Neural progenitor cell (in vitro differentiated cells): ENCODE measurements around the gene PRM2. TPM values are rescaled to one million over a fixed set of nuclear protein-coding genes. Genes with fewer than 3 reads are reported as not detected.

Experiments
- DNase-seq: peaks from one replicate; pipeline ENCODE4 v3.0.0-alpha.2; 2016; ENCODE audit warnings: low spot score
- H2AFZ ChIP-seq: fragments of 200-600 bp; sonication (generic); replicated peaks from 2 replicates; pipeline ENCODE4 v1.6.1; 2016; ENCODE audit warnings: antibody characterized with exemption
- H3F3A ChIP-seq: fragments of 200-600 bp; sonication (generic); 2 replicates; pipeline ENCODE4 v1.6.1; 2016; ENCODE audit warnings: antibody characterized with exemption, low read depth
- H3K27ac ChIP-seq: fragments of 200-600 bp; sonication (generic); 2 replicates; pipeline ENCODE4 v1.5.1; 2016; ENCODE audit warnings: mild to moderate bottlenecking
- H3K27me3 ChIP-seq: fragments of 200-600 bp; sonication (generic); 2 replicates; pipeline ENCODE4 v1.6.1; 2016; ENCODE audit warnings: mild to moderate bottlenecking, moderate library complexity
- H3K36me3 ChIP-seq: fragments of 200-600 bp; sonication (generic); 2 replicates; pipeline ENCODE4 v1.5.1; 2016
- H3K4me1 ChIP-seq: fragments of 200-600 bp; sonication (generic); 2 replicates; pipeline ENCODE4 v1.6.1; 2016; ENCODE audit warnings: mixed run types
- H3K4me2 ChIP-seq: fragments of 200-600 bp; sonication (generic); 2 replicates; pipeline ENCODE4 v1.6.1; 2016
- H3K4me3 ChIP-seq: fragments of 200-600 bp; sonication (generic); 2 replicates; pipeline ENCODE4 v1.5.1; 2016
- H3K79me2 ChIP-seq: fragments of 200-600 bp; sonication (generic); 2 replicates; pipeline ENCODE4 v1.6.1; 2016; ENCODE audit warnings: low read depth
- H3K9ac ChIP-seq: fragments of 200-600 bp; sonication (generic); 2 replicates; pipeline ENCODE4 v1.6.1; 2016
- H3K9me3 ChIP-seq: fragments of 200-600 bp; sonication (generic); 2 replicates; pipeline ENCODE4 v1.5.1; 2016; ENCODE audit warnings: low read depth
- H4K20me1 ChIP-seq: fragments of 200-600 bp; sonication (generic); 2 replicates; pipeline ENCODE4 v1.6.1; 2016; ENCODE audit warnings: low read depth
- H3K27ac Mint-ChIP-seq: 3 replicates; pipeline ENCODE4 v1.8.0; 2021; ENCODE audit warnings: mixed read lengths
- H3K27me3 Mint-ChIP-seq: 2 replicates; pipeline ENCODE4 v1.8.0; 2022; ENCODE audit warnings: low read depth, mild to moderate bottlenecking, inconsistent platforms, moderate library complexity, mixed read lengths; ENCODE audit not compliant: insufficient read depth
- H3K36me3 Mint-ChIP-seq: 3 replicates; pipeline ENCODE4 v1.8.0; 2021; ENCODE audit warnings: mixed read lengths
- H3K4me1 Mint-ChIP-seq: 3 replicates; pipeline ENCODE4 v1.8.0; 2021; ENCODE audit warnings: mixed read lengths
- H3K4me3 Mint-ChIP-seq: 3 replicates; pipeline ENCODE4 v1.8.0; 2021; ENCODE audit warnings: mild to moderate bottlenecking, moderate library complexity, mixed read lengths
- H3K9me3 Mint-ChIP-seq: 3 replicates; pipeline ENCODE4 v1.8.0; 2020; ENCODE audit warnings: mixed read lengths
- EZH2 ChIP-seq: fragments of 200-600 bp; sonication (generic); IDR thresholded peaks from 2 replicates; pipeline ENCODE4 v1.6.1; 2017; ENCODE audit warnings: antibody characterized with exemption, mild to moderate bottlenecking, moderate library complexity
- EZH2phosphoT487 ChIP-seq: fragments of 200-600 bp; sonication (generic); IDR thresholded peaks from 2 replicates; pipeline ENCODE4 v1.6.1; 2017; ENCODE audit warnings: antibody characterized with exemption
- total RNA-seq: library from RNA; depleted of rRNA; stranded (reverse); fragments of >200 nt; gene quantifications from 2 replicates; pipeline ENCODE4 v1.2.3, GENCODE V29; 2015; ENCODE audit warnings: low replicate concordance
- TF ChIP-seq, protein P1 (sequence below): fragments of 200-600 bp; sonication (generic); IDR thresholded peaks from 2 replicates; pipeline ENCODE4 v1.5.1; 2017; ENCODE audit warnings: antibody characterized with exemption, mild to moderate bottlenecking

Gene PRM2
- total RNA-seq, 1 donor from 2014 or later, result not detected

- Mint-ChIP-seq H3K27me3 (peaks cover 12% of the 10 kb centered on the region), H3K4me1 (peaks cover 15% of the 10 kb centered on the region), H3K4me3 (no peak overlapping the region), H3K9me3 (peaks cover 4% of the 10 kb centered on the region), H3K36me3 (no peaks in the 10 kb centered on the region), H3K27ac (no peak overlapping the region)
- Histone ChIP-seq H3K9me3 (no peaks in the 10 kb centered on the region), H3K9ac (no peak overlapping the region), H3K27me3 (no peaks in the 10 kb centered on the region), H3F3A (no peaks in the 10 kb centered on the region), H2AFZ (no peak overlapping the region), H3K27ac (no peak overlapping the region), H3K36me3 (no peaks in the 10 kb centered on the region), H3K4me2 (no peak overlapping the region), H3K4me1 (peaks cover 6% of the 10 kb centered on the region), H3K4me3 (no peak overlapping the region), H3K79me2 (no peaks in the 10 kb centered on the region), H4K20me1 (no peaks in the 10 kb centered on the region)
- no peak for DNase-seq
- TF ChIP-seq, protein P1, sequence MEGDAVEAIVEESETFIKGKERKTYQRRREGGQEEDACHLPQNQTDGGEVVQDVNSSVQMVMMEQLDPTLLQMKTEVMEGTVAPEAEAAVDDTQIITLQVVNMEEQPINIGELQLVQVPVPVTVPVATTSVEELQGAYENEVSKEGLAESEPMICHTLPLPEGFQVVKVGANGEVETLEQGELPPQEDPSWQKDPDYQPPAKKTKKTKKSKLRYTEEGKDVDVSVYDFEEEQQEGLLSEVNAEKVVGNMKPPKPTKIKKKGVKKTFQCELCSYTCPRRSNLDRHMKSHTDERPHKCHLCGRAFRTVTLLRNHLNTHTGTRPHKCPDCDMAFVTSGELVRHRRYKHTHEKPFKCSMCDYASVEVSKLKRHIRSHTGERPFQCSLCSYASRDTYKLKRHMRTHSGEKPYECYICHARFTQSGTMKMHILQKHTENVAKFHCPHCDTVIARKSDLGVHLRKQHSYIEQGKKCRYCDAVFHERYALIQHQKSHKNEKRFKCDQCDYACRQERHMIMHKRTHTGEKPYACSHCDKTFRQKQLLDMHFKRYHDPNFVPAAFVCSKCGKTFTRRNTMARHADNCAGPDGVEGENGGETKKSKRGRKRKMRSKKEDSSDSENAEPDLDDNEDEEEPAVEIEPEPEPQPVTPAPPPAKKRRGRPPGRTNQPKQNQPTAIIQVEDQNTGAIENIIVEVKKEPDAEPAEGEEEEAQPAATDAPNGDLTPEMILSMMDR, result no peak
- TF ChIP-seq EZH2phosphoT487, result no peak
- no peak for TF ChIP-seq EZH2
Measured at GRCh38 chr16:11306997-11307638, 30.8 kb upstream of the PRM2 start.

DNA sequence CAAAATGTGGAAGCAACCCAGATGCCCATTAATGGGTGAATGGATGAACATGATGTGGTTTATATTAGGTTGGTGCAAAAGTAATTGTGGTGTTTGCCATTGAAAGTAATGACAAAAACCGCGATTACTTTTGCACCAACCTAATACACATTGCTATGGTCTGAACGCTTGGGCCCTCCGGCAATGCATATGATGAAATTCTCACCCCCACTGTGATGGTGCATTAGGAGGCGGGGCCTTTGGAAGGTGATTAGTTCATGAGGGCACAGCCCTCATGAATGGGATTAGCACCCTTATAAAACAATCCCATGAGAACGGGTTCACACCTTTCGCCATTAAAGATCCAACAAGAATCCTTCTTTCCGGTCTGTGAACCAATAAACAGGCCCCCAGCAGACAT lies 30.1 kb upstream of the PRM2 start:
- Histone ChIP-seq H3K79me2 (no peaks in the 10 kb centered on the region), H3K27me3 (no peaks in the 10 kb centered on the region), H3K4me3 (no peak overlapping the region), H3K27ac (no peak overlapping the region), H3K9me3 (no peaks in the 10 kb centered on the region), H3K4me2 (no peak overlapping the region), H3F3A (no peaks in the 10 kb centered on the region), H3K36me3 (no peaks in the 10 kb centered on the region), H3K9ac (no peak overlapping the region), H3K4me1 (peaks cover 6% of the 10 kb centered on the region), H2AFZ (no peak overlapping the region), H4K20me1 (no peaks in the 10 kb centered on the region)
- H3K9me3 Mint-ChIP-seq, result peaks cover 4% of the 10 kb centered on the region
- no peak overlapping the region for H3K27ac Mint-ChIP-seq
- DNase-seq, result no peak
- H3K4me3 Mint-ChIP-seq, result no peak overlapping the region
- no peaks in the 10 kb centered on the region for H3K36me3 Mint-ChIP-seq
- peaks cover 15% of the 10 kb centered on the region for H3K27me3 Mint-ChIP-seq
- peaks cover 17% of the 10 kb centered on the region for H3K4me1 Mint-ChIP-seq
- no peak for TF ChIP-seq EZH2
- TF ChIP-seq, protein P1, result no peak
- TF ChIP-seq EZH2phosphoT487, result no peak

GRCh38 chr16:11303405-11304138 lies 27.3 kb upstream of the PRM2 start:
- no peaks in the 10 kb centered on the region for H4K20me1 ChIP-seq
- H3K9ac ChIP-seq, result no peak overlapping the region
- no peaks in the 10 kb centered on the region for H3K36me3 ChIP-seq
- peaks cover 2% of the 10 kb centered on the region for H3K4me1 ChIP-seq
- H3K27me3 ChIP-seq, result no peaks in the 10 kb centered on the region
- Mint-ChIP-seq H3K4me1 (peaks cover 15% of the 10 kb centered on the region), H3K9me3 (peaks cover 4% of the 10 kb centered on the region), H3K4me3 (peak overlapping the region; percentile 51), H3K36me3 (no peaks in the 10 kb centered on the region), H3K27me3 (peaks cover 13% of the 10 kb centered on the region), H3K27ac (peak overlapping the region; percentile 26)
- no peaks in the 10 kb centered on the region for H3K79me2 ChIP-seq
- no peak overlapping the region for H3K4me2 ChIP-seq
- no peak overlapping the region for H3K4me3 ChIP-seq
- H3F3A ChIP-seq, result no peaks in the 10 kb centered on the region
- H2AFZ ChIP-seq, result no peak overlapping the region
- TF ChIP-seq, protein P1, result no peak
- TF ChIP-seq EZH2, result no peak
- TF ChIP-seq EZH2phosphoT487, result no peak
- H3K9me3 ChIP-seq, result no peaks in the 10 kb centered on the region
- H3K27ac ChIP-seq, result no peak overlapping the region
- no peak for DNase-seq
